HL-60 (cell line): ENCODE data around the gene TNFRSF8.

Experiments
- DNase-seq, 2 experiments: peaks; one replicate each; pipeline ENCODE4 v3.0.0-alpha.2; 2010 to 2020; ENCODE audit warnings: low read depth in 1 of 2, low spot score in 1 of 2
- H3K27ac ChIP-seq: fragments of 250-450 bp; sonication (Bioruptor Pico); replicated peaks from 2 replicates; pipeline ENCODE4 v1.5.1; 2020; ENCODE audit warnings: mild to moderate bottlenecking, moderate library complexity
- H3K27me3 ChIP-seq: fragments of 250-450 bp; sonication (Bioruptor Pico); 2 replicates; pipeline ENCODE4 v1.5.1; 2021; ENCODE audit warnings: mild to moderate bottlenecking, moderate library complexity; ENCODE audit not compliant: insufficient read depth, poor library complexity, severe bottlenecking
- H3K4me3 ChIP-seq: replicated peaks from 2 replicates; pipeline ENCODE4 v1.5.1; 2011; ENCODE audit warnings: mild to moderate bottlenecking, control low read depth, low read length; ENCODE audit not compliant: insufficient read depth
- CTCF ChIP-seq: IDR thresholded peaks from one replicate; pipeline ENCODE4 v1.5.1; 2011; ENCODE audit warnings: low read length, control low read depth, inconsistent platforms; ENCODE audit not compliant: insufficient read depth
- GABPA ChIP-seq: IDR thresholded peaks from 2 replicates; pipeline ENCODE4 v1.6.1; 2012; ENCODE audit warnings: low read depth
- POLR2AphosphoS5 ChIP-seq: IDR thresholded peaks from 2 replicates; pipeline ENCODE4 v1.6.1; 2012; ENCODE audit warnings: low read depth
- SPI1 ChIP-seq: IDR thresholded peaks from 2 replicates; pipeline ENCODE4 v1.6.1; 2012; ENCODE audit warnings: low read depth, mild to moderate bottlenecking, borderline replicate concordance
- TF ChIP-seq, protein P1 (sequence below): IDR thresholded peaks from 2 replicates; pipeline ENCODE4 v1.6.1; 2012; ENCODE audit warnings: low read depth; ENCODE audit not compliant: insufficient replicate concordance

Gene TNFRSF8

GRCh38 chr1:12166834-12167492 is 103.9 kb downstream of the TNFRSF8 start, which contains the start of gene TNFRSF1B:
Gene TNFRSF1B (plus strand): TSS chr1:12166991. CDS start chr1:12167092, 101 bp downstream.
- peak within 1 kb of the TSS; percentile 82 for H3K27ac ChIP-seq
- TF ChIP-seq, protein P1, sequence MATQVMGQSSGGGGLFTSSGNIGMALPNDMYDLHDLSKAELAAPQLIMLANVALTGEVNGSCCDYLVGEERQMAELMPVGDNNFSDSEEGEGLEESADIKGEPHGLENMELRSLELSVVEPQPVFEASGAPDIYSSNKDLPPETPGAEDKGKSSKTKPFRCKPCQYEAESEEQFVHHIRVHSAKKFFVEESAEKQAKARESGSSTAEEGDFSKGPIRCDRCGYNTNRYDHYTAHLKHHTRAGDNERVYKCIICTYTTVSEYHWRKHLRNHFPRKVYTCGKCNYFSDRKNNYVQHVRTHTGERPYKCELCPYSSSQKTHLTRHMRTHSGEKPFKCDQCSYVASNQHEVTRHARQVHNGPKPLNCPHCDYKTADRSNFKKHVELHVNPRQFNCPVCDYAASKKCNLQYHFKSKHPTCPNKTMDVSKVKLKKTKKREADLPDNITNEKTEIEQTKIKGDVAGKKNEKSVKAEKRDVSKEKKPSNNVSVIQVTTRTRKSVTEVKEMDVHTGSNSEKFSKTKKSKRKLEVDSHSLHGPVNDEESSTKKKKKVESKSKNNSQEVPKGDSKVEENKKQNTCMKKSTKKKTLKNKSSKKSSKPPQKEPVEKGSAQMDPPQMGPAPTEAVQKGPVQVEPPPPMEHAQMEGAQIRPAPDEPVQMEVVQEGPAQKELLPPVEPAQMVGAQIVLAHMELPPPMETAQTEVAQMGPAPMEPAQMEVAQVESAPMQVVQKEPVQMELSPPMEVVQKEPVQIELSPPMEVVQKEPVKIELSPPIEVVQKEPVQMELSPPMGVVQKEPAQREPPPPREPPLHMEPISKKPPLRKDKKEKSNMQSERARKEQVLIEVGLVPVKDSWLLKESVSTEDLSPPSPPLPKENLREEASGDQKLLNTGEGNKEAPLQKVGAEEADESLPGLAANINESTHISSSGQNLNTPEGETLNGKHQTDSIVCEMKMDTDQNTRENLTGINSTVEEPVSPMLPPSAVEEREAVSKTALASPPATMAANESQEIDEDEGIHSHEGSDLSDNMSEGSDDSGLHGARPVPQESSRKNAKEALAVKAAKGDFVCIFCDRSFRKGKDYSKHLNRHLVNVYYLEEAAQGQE = peak; percentile 47
- no peak for TF ChIP-seq CTCF
- peak; percentile 73 for TF ChIP-seq POLR2AphosphoS5
- peak in 1 of 2 experiments; percentile 50 for DNase-seq
- H3K27me3 ChIP-seq = no peaks in the 10 kb centered on the region
- H3K4me3 ChIP-seq = peak within 1 kb of the TSS; percentile 80

DNA sequence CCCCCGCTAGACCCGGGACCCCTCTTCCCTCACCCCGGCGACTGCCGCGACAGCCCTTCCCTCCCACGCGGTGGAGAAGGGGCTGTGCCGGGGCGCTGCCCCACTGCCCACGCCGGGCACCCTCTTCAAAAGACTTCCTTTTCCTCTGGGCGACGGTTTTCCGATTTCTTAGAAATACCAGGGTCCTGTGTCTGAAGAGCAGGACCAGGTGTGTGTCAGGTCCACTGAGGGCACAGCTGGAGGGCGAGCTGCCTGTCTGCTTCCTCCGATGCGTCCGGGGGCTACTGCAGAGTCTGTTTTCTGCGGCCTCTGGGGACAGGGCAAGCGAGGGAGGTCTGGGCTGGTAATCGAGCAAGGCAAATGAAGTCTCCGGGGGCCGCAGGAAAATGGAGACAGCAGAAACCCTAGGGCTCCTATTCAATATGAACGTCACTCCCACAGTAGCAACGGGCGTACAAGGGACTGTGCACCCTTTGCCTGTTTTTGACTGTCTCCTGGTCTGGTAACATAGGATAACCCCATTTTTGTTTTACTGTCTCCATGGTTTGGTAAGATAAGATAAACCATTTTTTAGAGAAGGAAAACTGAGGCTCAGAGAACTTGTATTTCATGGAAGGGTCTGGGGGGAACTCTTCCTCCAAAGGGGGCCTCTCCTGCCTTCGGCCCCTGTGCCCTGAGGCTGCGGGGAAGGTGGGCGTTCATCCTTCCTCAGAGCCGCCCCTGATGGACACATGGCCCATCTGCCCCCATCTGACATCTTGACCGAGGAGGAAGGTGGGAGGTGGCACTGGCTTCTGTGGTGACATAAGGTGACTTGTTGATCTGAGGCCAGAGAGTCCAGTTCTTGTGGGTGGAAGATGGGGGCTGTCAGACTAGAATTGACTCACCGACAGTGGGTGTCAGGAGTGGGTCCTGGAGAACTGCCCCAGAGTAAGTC is 104.7 kb downstream of the TNFRSF8 start:
- DNase-seq = no peak

More for the DNA sequence above, 104.7 kb downstream of the TNFRSF8 start:
- Histone ChIP-seq H3K27me3 (no peaks in the 10 kb centered on the region), H3K4me3 (peak overlapping the region; percentile 80), H3K27ac (peak overlapping the region; percentile 82)
- peak; percentile 2; the same call in 1 of the 2 replicates for TF ChIP-seq POLR2AphosphoS5
- TF ChIP-seq, protein P1 = no peak
- TF ChIP-seq GABPA = no peak
- no peak for TF ChIP-seq CTCF
- no peak for TF ChIP-seq SPI1
